ENCODE results near the gene METTL17.

The METTL17 gene

GRCh38 chr14:20997564-20997963, 7.8 kb downstream of the METTL17 start:
- no peak overlapping the region for H3K27ac ChIP-seq (ENCODE audit: poor library complexity, severe bottlenecking)
- DNase-seq (ENCODE audit: low spot score) = no peak
- H3K4me1 ChIP-seq (ENCODE audit: insufficient read depth, poor library complexity, severe bottlenecking) = peaks cover 6% of the 10 kb centered on the region
- H3K9me3 ChIP-seq (ENCODE audit: severe bottlenecking) = no peaks in the 10 kb centered on the region
- H3K4me3 ChIP-seq (ENCODE audit: severe bottlenecking) = no peak overlapping the region
- no peak for TF ChIP-seq CTCF (IDR thresholded peaks at IDR 0.05; ENCODE audit: poor library complexity, severe bottlenecking)
- peaks cover 43% of the 10 kb centered on the region for H3K36me3 ChIP-seq (ENCODE audit: low read depth)
- no peak for ATAC-seq (ENCODE audit: low read depth)
- no peaks in the 10 kb centered on the region for H3K27me3 ChIP-seq (ENCODE audit: insufficient read depth, poor library complexity, severe bottlenecking)

- DNase-seq (ENCODE audit: low spot score) (no peak), ATAC-seq (ENCODE audit: low read depth) (peak; percentile 24; the same call in 1 of the 3 replicates)
- H3K27me3 ChIP-seq (ENCODE audit: insufficient read depth, poor library complexity, severe bottlenecking) = no peaks in the 10 kb centered on the region
- TF ChIP-seq CTCF (IDR thresholded peaks at IDR 0.05; ENCODE audit: poor library complexity, severe bottlenecking) = no peak
- H3K4me1 ChIP-seq (ENCODE audit: insufficient read depth, poor library complexity, severe bottlenecking) = peaks cover 6% of the 10 kb centered on the region
- no peaks in the 10 kb centered on the region for H3K9me3 ChIP-seq (ENCODE audit: severe bottlenecking)
- H3K36me3 ChIP-seq (ENCODE audit: low read depth) = peaks cover 37% of the 10 kb centered on the region
- H3K27ac ChIP-seq (ENCODE audit: poor library complexity, severe bottlenecking) = peak overlapping the region; percentile 11
- H3K4me3 ChIP-seq (ENCODE audit: severe bottlenecking) = no peak overlapping the region
These were observed 8.4 kb downstream of the METTL17 start for GRCh38 chr14:20998139-20998538.

DNA sequence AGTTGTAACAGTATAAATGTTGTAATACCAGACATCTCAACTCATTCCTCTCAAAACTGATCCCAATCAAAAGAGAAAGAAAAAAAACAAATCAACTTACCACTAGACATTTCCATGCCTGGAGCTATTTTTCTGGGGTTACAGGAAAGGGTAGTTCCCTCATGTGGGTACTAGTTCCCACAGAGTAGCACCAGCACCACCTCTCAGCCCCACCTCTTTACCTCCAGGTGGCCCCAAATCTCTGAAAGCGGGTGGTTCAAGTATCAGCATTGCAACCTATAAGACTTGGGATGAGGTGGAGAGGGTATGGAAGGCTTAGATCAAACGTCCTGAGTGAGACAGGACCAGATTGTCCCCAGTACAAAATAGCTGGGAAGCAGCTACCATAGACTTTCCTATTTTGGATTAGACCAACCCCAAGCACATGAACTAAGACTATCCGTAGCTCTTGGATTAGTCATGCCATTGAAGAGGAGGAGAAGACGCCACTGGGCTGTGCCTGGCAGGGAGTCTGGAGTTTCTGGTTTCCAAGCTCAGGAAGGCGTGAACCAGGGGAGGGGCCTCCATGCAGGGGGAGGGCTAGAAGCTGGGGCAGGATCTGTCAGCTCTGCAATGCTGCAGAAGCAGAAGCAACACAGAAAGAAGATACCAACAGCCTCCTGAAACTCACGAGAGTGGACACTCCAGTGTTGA, 9.0 kb downstream of the METTL17 start, which contains the start of gene SLC39A2:
Gene SLC39A2 (plus strand): TSS at position 620 of the 693 bp plus-strand sequence. CDS start 154 bp downstream, outside the sequence.
- peak; percentile 84 for ATAC-seq (ENCODE audit: low read depth)
- Histone ChIP-seq H3K36me3 (ENCODE audit: low read depth) (peaks cover 31% of the 10 kb centered on the region), H3K4me1 (ENCODE audit: insufficient read depth, poor library complexity, severe bottlenecking) (peaks cover 6% of the 10 kb centered on the region), H3K27me3 (ENCODE audit: insufficient read depth, poor library complexity, severe bottlenecking) (no peaks in the 10 kb centered on the region), H3K9me3 (ENCODE audit: severe bottlenecking) (no peaks in the 10 kb centered on the region), H3K27ac (ENCODE audit: poor library complexity, severe bottlenecking) (peak within 1 kb of the TSS; percentile 11), H3K4me3 (ENCODE audit: severe bottlenecking) (no peak within 1 kb of the TSS)
- no peak for DNase-seq (ENCODE audit: low spot score)
- no peak for TF ChIP-seq CTCF (IDR thresholded peaks at IDR 0.05; ENCODE audit: poor library complexity, severe bottlenecking)

GRCh38 chr14:20999591-20999990, 9.8 kb downstream of the METTL17 start:
- peaks cover 6% of the 10 kb centered on the region for H3K4me1 ChIP-seq (ENCODE audit: insufficient read depth, poor library complexity, severe bottlenecking)
- peaks cover 23% of the 10 kb centered on the region for H3K36me3 ChIP-seq (ENCODE audit: low read depth)
- ATAC-seq (ENCODE audit: low read depth) (no peak), DNase-seq (ENCODE audit: low spot score) (no peak)
- no peaks in the 10 kb centered on the region for H3K27me3 ChIP-seq (ENCODE audit: insufficient read depth, poor library complexity, severe bottlenecking)
- no peak overlapping the region for H3K4me3 ChIP-seq (ENCODE audit: severe bottlenecking)
- H3K9me3 ChIP-seq (ENCODE audit: severe bottlenecking) = no peaks in the 10 kb centered on the region
- no peak overlapping the region for H3K27ac ChIP-seq (ENCODE audit: poor library complexity, severe bottlenecking)
- no peak for TF ChIP-seq CTCF (IDR thresholded peaks at IDR 0.05; ENCODE audit: poor library complexity, severe bottlenecking)

GRCh38 chr14:21001218-21001617, 11.4 kb downstream of the METTL17 start:
- Histone ChIP-seq H3K9me3 (ENCODE audit: severe bottlenecking) (no peaks in the 10 kb centered on the region), H3K27ac (ENCODE audit: poor library complexity, severe bottlenecking) (no peak overlapping the region), H3K27me3 (ENCODE audit: insufficient read depth, poor library complexity, severe bottlenecking) (no peaks in the 10 kb centered on the region), H3K4me1 (ENCODE audit: insufficient read depth, poor library complexity, severe bottlenecking) (peaks cover 6% of the 10 kb centered on the region), H3K4me3 (ENCODE audit: severe bottlenecking) (no peak overlapping the region), H3K36me3 (ENCODE audit: low read depth) (peaks cover 7% of the 10 kb centered on the region)
- TF ChIP-seq CTCF (IDR thresholded peaks at IDR 0.05; ENCODE audit: poor library complexity, severe bottlenecking) = no peak
- ATAC-seq (ENCODE audit: low read depth) (no peak), DNase-seq (ENCODE audit: low spot score) (no peak)

Data from RWPE2 (cell line).